Omental fat pad (tissue), 4 donors: ENCODE results near the gene MRTFA. TPM values are rescaled to one million over a fixed set of nuclear protein-coding genes. Genes with fewer than 3 reads are reported as not detected.
"Not testable (repeated sequence)": the region's sequence is repeated elsewhere in the genome, so short reads cannot be mapped to it uniquely, and the experiment has no call there.

ENCODE experiments used
- ATAC-seq: fragments of 150-250 bp; one replicate; pipeline ENCODE4 v1.9.1; 2016; ENCODE audit warnings: mild to moderate bottlenecking, moderate library complexity; ENCODE audit not compliant: low FRiP score
- DNase-seq: peaks from one replicate; pipeline ENCODE4 v3.0.0-alpha.2; 2019; ENCODE audit warnings: low spot score
- total RNA-seq, 4 donors: library from RNA; depleted of rRNA; stranded (reverse); fragments of >200 nt; gene quantifications; one replicate each; pipeline ENCODE4 v1.1.0, GENCODE V29; 2016
- TF ChIP-seq, protein P1 (sequence below), 3 donors: fragments of 450-650 bp; IDR thresholded peaks; one replicate each; pipeline ENCODE4 v1.5.1; 2016 to 2017; ENCODE audit warnings: antibody characterized with exemption in 3 of 3, mild to moderate bottlenecking in 3 of 3, moderate library complexity in 2 of 3

Gene MRTFA
- total RNA-seq, 4 donors from 2014 or later, result 36.0 to 76.3 (median 54.7) TPM

DNA sequence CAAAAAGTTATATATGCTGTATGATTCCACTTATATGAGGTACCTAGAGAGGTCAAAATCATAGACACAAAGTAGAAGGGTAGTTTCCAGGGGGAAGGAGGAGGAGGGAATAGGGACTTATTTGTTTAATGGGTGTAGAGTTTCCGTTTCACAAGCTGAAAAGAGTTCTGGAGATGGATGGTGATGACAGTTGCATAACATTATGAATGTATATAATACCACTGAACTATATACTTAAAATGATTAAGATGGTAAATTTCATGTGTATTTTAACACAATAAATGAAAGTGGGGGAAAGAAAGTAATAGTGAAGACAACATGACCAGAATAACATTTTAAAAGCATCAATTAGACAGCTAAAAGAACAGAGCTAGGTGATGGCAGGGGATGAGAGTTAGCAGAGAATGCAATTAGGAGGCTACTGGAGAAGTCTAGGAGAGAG, 51.2 kb downstream of the MRTFA start:
- DNase-seq (no peak), ATAC-seq (no peak)
- TF ChIP-seq, protein P1, sequence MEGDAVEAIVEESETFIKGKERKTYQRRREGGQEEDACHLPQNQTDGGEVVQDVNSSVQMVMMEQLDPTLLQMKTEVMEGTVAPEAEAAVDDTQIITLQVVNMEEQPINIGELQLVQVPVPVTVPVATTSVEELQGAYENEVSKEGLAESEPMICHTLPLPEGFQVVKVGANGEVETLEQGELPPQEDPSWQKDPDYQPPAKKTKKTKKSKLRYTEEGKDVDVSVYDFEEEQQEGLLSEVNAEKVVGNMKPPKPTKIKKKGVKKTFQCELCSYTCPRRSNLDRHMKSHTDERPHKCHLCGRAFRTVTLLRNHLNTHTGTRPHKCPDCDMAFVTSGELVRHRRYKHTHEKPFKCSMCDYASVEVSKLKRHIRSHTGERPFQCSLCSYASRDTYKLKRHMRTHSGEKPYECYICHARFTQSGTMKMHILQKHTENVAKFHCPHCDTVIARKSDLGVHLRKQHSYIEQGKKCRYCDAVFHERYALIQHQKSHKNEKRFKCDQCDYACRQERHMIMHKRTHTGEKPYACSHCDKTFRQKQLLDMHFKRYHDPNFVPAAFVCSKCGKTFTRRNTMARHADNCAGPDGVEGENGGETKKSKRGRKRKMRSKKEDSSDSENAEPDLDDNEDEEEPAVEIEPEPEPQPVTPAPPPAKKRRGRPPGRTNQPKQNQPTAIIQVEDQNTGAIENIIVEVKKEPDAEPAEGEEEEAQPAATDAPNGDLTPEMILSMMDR (IDR thresholded peaks at IDR 0.05), result no peak

GRCh38 chr22:40584766-40585165, 51.8 kb downstream of the MRTFA start:
- not testable (repeated sequence) for ATAC-seq, DNase-seq

DNA sequence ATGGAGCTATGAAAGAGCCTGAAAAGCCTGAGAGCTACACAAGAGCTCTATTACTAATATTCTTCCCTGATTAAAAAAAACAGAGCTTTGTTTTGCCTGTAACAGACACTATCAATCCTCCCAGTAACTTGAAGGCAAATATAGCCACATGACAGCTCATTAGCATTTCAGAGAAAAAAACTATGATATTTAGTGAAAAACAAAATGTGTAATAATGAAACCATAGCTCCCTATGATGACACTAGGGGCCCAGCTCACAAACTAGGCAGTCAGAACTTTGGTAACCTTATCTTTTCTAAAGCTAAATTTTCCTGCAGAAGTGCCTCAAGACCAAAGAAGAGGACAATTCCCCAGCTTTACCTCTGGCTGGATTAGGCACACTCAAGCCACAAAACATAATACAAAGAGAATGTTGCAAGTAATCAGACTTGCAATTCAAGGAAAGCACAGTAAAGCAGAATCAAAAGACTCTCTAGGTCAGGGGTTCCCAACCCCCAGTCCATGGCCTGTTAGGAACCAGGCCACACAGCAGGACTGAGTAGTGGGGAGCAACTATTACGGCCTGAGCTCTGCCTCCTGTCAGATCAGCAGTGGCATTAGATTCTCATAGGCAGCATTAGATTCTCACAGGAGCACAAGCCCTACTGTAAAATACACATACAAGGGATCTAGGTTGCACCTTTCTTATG, 53.3 kb downstream of the MRTFA start:
- TF ChIP-seq, protein P1 (IDR thresholded peaks at IDR 0.05), result no peak
- no peak for ATAC-seq
- no peak for DNase-seq

DNA sequence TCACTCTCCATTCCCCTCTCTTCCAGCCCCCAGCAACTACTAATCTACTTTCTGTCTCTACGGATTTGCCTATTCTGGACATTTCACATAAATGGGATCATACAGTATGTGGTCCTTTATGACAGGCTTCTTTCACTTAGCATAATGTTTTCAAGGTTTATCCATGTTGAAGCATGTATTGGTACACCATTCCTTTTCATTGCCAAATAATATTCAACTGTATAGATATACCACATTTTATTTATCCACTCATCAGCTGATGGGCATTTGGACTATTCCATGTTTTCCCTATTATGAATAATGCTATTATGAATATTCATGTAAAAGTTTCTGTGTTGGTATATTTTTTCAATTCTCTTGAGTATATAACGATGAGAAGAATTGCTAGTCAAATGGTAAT, 54.5 kb downstream of the MRTFA start:
- ATAC-seq (no peak), DNase-seq (no peak)
- TF ChIP-seq, protein P1 (IDR thresholded peaks at IDR 0.05), result no peak

GRCh38 chr22:40580631-40581030, 55.9 kb downstream of the MRTFA start:
- DNase-seq, result no peak
- TF ChIP-seq, protein P1 (IDR thresholded peaks at IDR 0.05), result no peak
- no peak for ATAC-seq

DNA sequence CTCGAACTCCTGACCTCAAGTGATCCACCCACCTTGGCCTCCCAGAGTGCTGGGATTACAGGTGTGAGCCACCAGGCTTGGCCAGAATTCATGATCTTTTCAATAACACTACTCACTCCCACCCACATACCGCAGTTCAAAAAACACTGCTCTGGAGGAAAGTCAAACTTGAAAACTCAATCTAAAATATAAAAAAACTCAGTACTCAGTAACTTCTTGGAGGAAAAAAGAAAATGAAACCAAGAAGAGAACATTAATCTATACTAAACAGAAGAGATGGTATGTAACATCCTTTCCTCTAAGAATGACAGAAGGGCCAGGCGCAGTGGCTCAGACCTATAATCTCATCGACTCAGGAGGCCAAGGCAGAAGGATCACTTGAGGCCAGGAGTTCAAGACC, 58.3 kb downstream of the MRTFA start:
- TF ChIP-seq, protein P1 (IDR thresholded peaks at IDR 0.05), result no peak
- DNase-seq, result no peak
- ATAC-seq, result no peak

- DNase-seq, result no peak
- ATAC-seq, result no peak
These were observed 63.5 kb downstream of the MRTFA start for GRCh38 chr22:40572976-40573375.

More at GRCh38 chr22:40572976-40573375, 63.5 kb downstream of the MRTFA start:
- TF ChIP-seq, protein P1 (IDR thresholded peaks at IDR 0.05), result no peak
